T-cell (primary cell): Measurements from ENCODE around the gene UQCRH. TPM values are rescaled to one million over a fixed set of nuclear protein-coding genes. Genes with fewer than 3 reads are reported as not detected.
A peak's percentile ranks its signal among the peaks of the same experiment; 100 is the strongest.

Experiments
- ATAC-seq, 4 experiments: fragments of 200-7000 bp in 3 of 4; fragments of 150-1000 bp in 1 of 4; cut with Tn5 transposase; replicated peaks in 1 of 4; 1 replicate in 3 of 4; 2 replicates in 1 of 4; pipeline ENCODE4 v1.10.0; 2021; ENCODE audit warnings: moderate library complexity in 3 of 4, mild to moderate bottlenecking in 2 of 4, moderate number of reproducible peaks in 1 of 4
- CTCF ChIA-PET, 2 donors: fragments of 300-600 bp; sonication (Branson Sonifier 250); formaldehyde crosslinking; loops; one replicate each; lab custom pipeline; 2022; ENCODE audit warnings: antibody characterized with exemption in 2 of 2; lab: Charles Lee
- POLR2A ChIA-PET, 2 donors: fragments of 300-600 bp; sonication (Branson Sonifier 250); formaldehyde crosslinking; loops; one replicate each; lab custom pipeline; 2022; ENCODE audit warnings: antibody characterized with exemption in 2 of 2; lab: Charles Lee
- DNase-seq, 35 experiments: peaks; one replicate each; pipeline versions ENCODE4 v3.0.0 to v3.0.0-alpha.2; 2013 to 2023
- H3K27ac ChIP-seq: one replicate; pipeline ENCODE4 v1.5.1; 2013; ENCODE audit warnings: low read length
- H3K27me3 ChIP-seq, 2 experiments: replicated peaks in 1 of 2; 1 replicate in 1 of 2; 2 replicates in 1 of 2; pipeline versions ENCODE4 v1.6.1 to v1.7.0; 2013; ENCODE audit warnings: low read length in 1 of 2, mixed read lengths in 1 of 2; ENCODE audit not compliant: control insufficient read depth in 2 of 2, insufficient read depth in 2 of 2; ENCODE audit errors: extremely low read depth in 1 of 2
- H3K36me3 ChIP-seq, 2 donors: 1 replicate in 1 of 2; 2 replicates in 1 of 2; pipeline versions ENCODE4 v1.6.1 to v1.7.0; 2013; ENCODE audit warnings: low read length in 1 of 2; ENCODE audit not compliant: control insufficient read depth in 2 of 2, insufficient read depth in 1 of 2; ENCODE audit errors: extremely low read depth in 1 of 2
- H3K4me1 ChIP-seq, 2 experiments: 1 replicate in 1 of 2; 2 replicates in 1 of 2; pipeline versions ENCODE4 v1.6.1 to v1.7.0; 2013; ENCODE audit warnings: low read length in 2 of 2, mixed read lengths in 1 of 2; ENCODE audit not compliant: insufficient read depth in 2 of 2, control insufficient read depth in 1 of 2; ENCODE audit errors: extremely low read depth in 1 of 2
- H3K4me3 ChIP-seq, 2 donors: 1 replicate in 1 of 2; 2 replicates in 1 of 2; pipeline versions ENCODE4 v1.5.1 to v1.7.0; 2013; ENCODE audit warnings: mild to moderate bottlenecking in 2 of 2, low read length in 1 of 2, moderate library complexity in 1 of 2; ENCODE audit not compliant: control insufficient read depth in 1 of 2; ENCODE audit errors: extremely low read depth in 1 of 2
- H3K9me3 ChIP-seq: 2 replicates; pipeline ENCODE4 v1.7.0; 2013
- H3K27ac Mint-ChIP-seq, 2 donors: one replicate each; pipeline ENCODE4 v1.8.0; 2020 to 2021; ENCODE audit warnings: mild to moderate bottlenecking in 2 of 2, mixed read lengths in 2 of 2
- H3K27me3 Mint-ChIP-seq, 2 donors: one replicate each; pipeline ENCODE4 v1.8.0; 2021 to 2022; ENCODE audit warnings: mixed read lengths in 2 of 2
- H3K36me3 Mint-ChIP-seq: one replicate; pipeline ENCODE4 v1.8.0; 2021; ENCODE audit warnings: mixed read lengths
- H3K4me1 Mint-ChIP-seq, 3 donors: one replicate each; pipeline ENCODE4 v1.8.0; 2020 to 2022; ENCODE audit warnings: mixed read lengths in 3 of 3, mild to moderate bottlenecking in 1 of 3
- H3K4me3 Mint-ChIP-seq, 3 donors: one replicate each; pipeline ENCODE4 v1.8.0; 2020 to 2022; ENCODE audit warnings: mild to moderate bottlenecking in 3 of 3, mixed read lengths in 3 of 3, moderate library complexity in 3 of 3
- H3K9me3 Mint-ChIP-seq, 3 donors: one replicate each; pipeline ENCODE4 v1.8.0; 2020 to 2022; ENCODE audit warnings: mixed read lengths in 3 of 3
- WGBS: methylation state at CpG from one replicate; pipeline ENCODE4 v1.1.5; 2013; ENCODE audit warnings: missing lambda C conversion rate; ENCODE audit not compliant: insufficient coverage; 5-methylcytosine and 5-hydroxymethylcytosine counted together
- total RNA-seq, 35 experiments: library from RNA in 6 of 35; stranded (reverse) in 6 of 35; fragments of 120-200 nt in 1 of 35; gene quantifications; one replicate each; pipeline versions ENCODE4 v1.2.1 to v1.2.4 and lab custom pipeline; 2013 to 2026

Gene UQCRH
- total RNA-seq, 5 donors from 2014 or later (not counting 1 experiment from before 2014, with no cell fraction given), result 96.3 to 141 (median 127) TPM

GRCh38 chr1:46289976-46290375 is 13.5 kb upstream of the UQCRH start:
- ATAC-seq (no peak), DNase-seq (no peak)
- Histone ChIP-seq H3K9me3 (no peaks in the 10 kb centered on the region), H3K27me3 (no peaks in the 10 kb centered on the region), H3K36me3 (peaks cover under 1 to 13% of the 10 kb centered on the region in 2 donors), H3K27ac (no peak overlapping the region), H3K4me3 (no peak overlapping the region), H3K4me1 (peaks cover 0 to 12% of the 10 kb centered on the region in 2 experiments)
- Mint-ChIP-seq H3K4me1 (peaks cover 2 to 18% (median 5%) of the 10 kb centered on the region in 3 donors), H3K27me3 (no peaks in the 10 kb centered on the region), H3K36me3 (peaks cover 19% of the 10 kb centered on the region), H3K9me3 (no peaks in the 10 kb centered on the region), H3K27ac (no peak overlapping the region), H3K4me3 (no peak overlapping the region)
- POLR2A ChIA-PET, result interaction anchor here (0.6 to 0.8 kb wide), 3 partner anchors 13 to 45 kb away, joined by 3 to 8 read pairs (median 3); partner anchors contain the start of gene RAD54L (in 1 of the 2)
- no CpG with 5 or more reads among the region's 4 CpGs for WGBS
- CTCF ChIA-PET, result no interaction called here

GRCh38 chr1:46295306-46295705 is 8.2 kb upstream of the UQCRH start:
- no peaks in the 10 kb centered on the region for H3K9me3 Mint-ChIP-seq
- Histone ChIP-seq H3K36me3 (peaks cover 10 to 26% of the 10 kb centered on the region in 2 donors), H3K27ac (no peak overlapping the region), H3K4me3 (no peak overlapping the region), H3K4me1 (no peaks in the 10 kb centered on the region), H3K9me3 (no peaks in the 10 kb centered on the region), H3K27me3 (no peaks in the 10 kb centered on the region)
- CTCF ChIA-PET, result interaction anchor here in 1 of 2 donors (0.6 kb wide), 1 partner anchor 16 kb away, joined by 3 read pairs; no protein-coding TSS in a partner anchor
- H3K27me3 Mint-ChIP-seq, result no peaks in the 10 kb centered on the region
- POLR2A ChIA-PET, result no interaction called here
- H3K4me3 Mint-ChIP-seq, result no peak overlapping the region
- no peak for ATAC-seq
- 100% methylated on average over 1 of the region's 2 CpGs for WGBS
- H3K4me1 Mint-ChIP-seq, result peaks cover 1 to 8% (median 2%) of the 10 kb centered on the region in 3 donors
- peaks cover 29% of the 10 kb centered on the region for H3K36me3 Mint-ChIP-seq
- no peak for DNase-seq
- no peak overlapping the region for H3K27ac Mint-ChIP-seq

- no peaks in the 10 kb centered on the region for H3K27me3 Mint-ChIP-seq
- POLR2A ChIA-PET, result no interaction called here
- no peak overlapping the region for H3K4me3 Mint-ChIP-seq
- Histone ChIP-seq H3K9me3 (no peaks in the 10 kb centered on the region), H3K27ac (no peak overlapping the region), H3K36me3 (peaks cover 10 to 26% of the 10 kb centered on the region in 2 donors), H3K4me1 (peaks cover 0 to 19% of the 10 kb centered on the region in 2 experiments), H3K4me3 (no peak overlapping the region), H3K27me3 (no peaks in the 10 kb centered on the region)
- DNase-seq, result no peak
- ATAC-seq, result no peak
- no peaks in the 10 kb centered on the region for H3K9me3 Mint-ChIP-seq
- H3K27ac Mint-ChIP-seq, result peak overlapping the region in 1 of 2 donors; percentile 45
- H3K4me1 Mint-ChIP-seq, result peaks cover 15 to 21% (median 16%) of the 10 kb centered on the region in 3 donors
- peaks cover 29% of the 10 kb centered on the region for H3K36me3 Mint-ChIP-seq
- CTCF ChIA-PET, result interaction anchor here in 1 of 2 donors (0.7 kb wide), 1 partner anchor 399 kb away, joined by 6 read pairs; no protein-coding TSS in a partner anchor
These were observed 5.1 kb upstream of the UQCRH start for GRCh38 chr1:46298387-46298786.

- 97% methylated on average over 5 of the region's 6 CpGs for WGBS
- peak overlapping the region; percentile 15 to 24 for H3K27ac Mint-ChIP-seq
- no peaks in the 10 kb centered on the region for H3K27me3 ChIP-seq
- no peaks in the 10 kb centered on the region for H3K9me3 ChIP-seq
- no peaks in the 10 kb centered on the region for H3K9me3 Mint-ChIP-seq
- H3K36me3 ChIP-seq, result peaks cover 3 to 19% of the 10 kb centered on the region in 2 donors
- H3K4me1 Mint-ChIP-seq, result peaks cover 32 to 40% (median 33%) of the 10 kb centered on the region in 3 donors
- POLR2A ChIA-PET, result no interaction called here
- ATAC-seq, result no peak
- H3K27ac ChIP-seq, result no peak overlapping the region
- CTCF ChIA-PET, result no interaction called here
- peak overlapping the region; percentile 94 to 98 (median 96) for H3K4me3 Mint-ChIP-seq
- H3K4me3 ChIP-seq, result no peak overlapping the region
- peaks cover 7 to 38% of the 10 kb centered on the region in 2 experiments for H3K4me1 ChIP-seq
- DNase-seq, result no peak
- peaks cover 21% of the 10 kb centered on the region for H3K36me3 Mint-ChIP-seq
- H3K27me3 Mint-ChIP-seq, result no peaks in the 10 kb centered on the region
These were observed 2.7 kb upstream of the UQCRH start for GRCh38 chr1:46300673-46301405.

- no peaks in the 10 kb centered on the region for H3K9me3 Mint-ChIP-seq
- no peaks in the 10 kb centered on the region for H3K9me3 ChIP-seq
- peak overlapping the region; percentile 94 to 98 (median 96) for H3K4me3 Mint-ChIP-seq
- H3K27ac ChIP-seq, result no peak overlapping the region
- H3K27me3 ChIP-seq, result no peaks in the 10 kb centered on the region
- peaks cover 7 to 42% of the 10 kb centered on the region in 2 experiments for H3K4me1 ChIP-seq
- peaks cover 36 to 46% (median 38%) of the 10 kb centered on the region in 3 donors for H3K4me1 Mint-ChIP-seq
- ChIA-PET CTCF (no interaction called here), POLR2A (no interaction called here)
- peaks cover 3 to 16% of the 10 kb centered on the region in 2 donors for H3K36me3 ChIP-seq
- WGBS, result 48% methylated on average over 17 of the region's 17 CpGs
- ATAC-seq, result no peak
- peak in 1 of 35 experiments; percentile 7 for DNase-seq
- H3K4me3 ChIP-seq, result peak overlapping the region; percentile 79 to 84
- H3K27ac Mint-ChIP-seq, result peak overlapping the region; percentile 15 to 39
- peaks cover 17% of the 10 kb centered on the region for H3K36me3 Mint-ChIP-seq
- no peaks in the 10 kb centered on the region for H3K27me3 Mint-ChIP-seq
These were observed 2.1 kb upstream of the UQCRH start for GRCh38 chr1:46301406-46301807.

GRCh38 chr1:46301808-46302640 is 1.5 kb upstream of the UQCRH start:
- Histone ChIP-seq H3K9me3 (no peaks in the 10 kb centered on the region), H3K36me3 (peaks cover 3 to 10% of the 10 kb centered on the region in 2 donors), H3K27ac (peak overlapping the region; percentile 85), H3K4me3 (peak overlapping the region; percentile 79 to 84), H3K27me3 (no peaks in the 10 kb centered on the region), H3K4me1 (peaks cover 7 to 48% of the 10 kb centered on the region in 2 experiments)
- DNase-seq (peak in 33 of 35 experiments; percentile 9 to 63 (median 34)), ATAC-seq (peak; percentile 15 to 21 (median 20))
- WGBS, result under 1% methylated on average over 79 of the region's 79 CpGs
- POLR2A ChIA-PET, result no interaction called here
- no peaks in the 10 kb centered on the region for H3K27me3 Mint-ChIP-seq
- H3K4me3 Mint-ChIP-seq, result peak overlapping the region; percentile 94 to 98 (median 96)
- H3K27ac Mint-ChIP-seq, result peak overlapping the region; percentile 73 to 96
- H3K36me3 Mint-ChIP-seq, result peaks cover 11% of the 10 kb centered on the region
- H3K9me3 Mint-ChIP-seq, result no peaks in the 10 kb centered on the region
- CTCF ChIA-PET, result interaction anchor here in 1 of 2 donors (1.4 kb wide), 1 partner anchor 57 kb away, joined by 4 read pairs; no protein-coding TSS in a partner anchor
- H3K4me1 Mint-ChIP-seq, result peaks cover 37 to 52% (median 43%) of the 10 kb centered on the region in 3 donors
